Large intestine (tissue), 3 donors: ENCODE results near the gene CPSF4. TPM values are rescaled to one million over a fixed set of nuclear protein-coding genes. Genes with fewer than 3 reads are reported as not detected.
"Not testable (repeated sequence)": the region's sequence is repeated elsewhere in the genome, so short reads cannot be mapped to it uniquely, and the experiment has no call there.

Experiments
- DNase-seq, 2 donors: peaks; one replicate each; pipeline versions ENCODE4 v3.0.0 to v3.0.0-alpha.2; 2013
- H3K27ac ChIP-seq: one replicate; pipeline ENCODE4 v1.5.1; 2013; ENCODE audit warnings: low read length
- H3K27me3 ChIP-seq: 2 replicates; pipeline ENCODE4 v1.6.1; 2013; ENCODE audit warnings: low read length; ENCODE audit not compliant: control insufficient read depth, insufficient read depth
- H3K36me3 ChIP-seq: 2 replicates; pipeline ENCODE4 v1.6.1; 2013; ENCODE audit warnings: low read length; ENCODE audit not compliant: control insufficient read depth, insufficient read depth
- H3K4me1 ChIP-seq: one replicate; pipeline ENCODE4 v1.6.1; 2013; ENCODE audit warnings: low read length; ENCODE audit not compliant: control insufficient read depth, insufficient read depth
- H3K4me3 ChIP-seq: one replicate; pipeline ENCODE4 v1.5.1; 2013; ENCODE audit warnings: low read length
- H3K9me3 ChIP-seq: one replicate; pipeline ENCODE4 v1.6.1; 2013; ENCODE audit warnings: mild to moderate bottlenecking, low read depth, low read length, moderate library complexity; ENCODE audit not compliant: control insufficient read depth
- WGBS: methylation state at CpG from one replicate; pipeline ENCODE4 v1.1.5; 2013; ENCODE audit warnings: low lambda C conversion rate; ENCODE audit not compliant: insufficient coverage; 5-methylcytosine and 5-hydroxymethylcytosine counted together
- polyA plus RNA-seq: library from polyadenylated mRNA; unstranded; fragments of 120-200 nt; gene quantifications from one replicate; pipeline ENCODE4 v1.2.1, GENCODE V29; 2013

CPSF4 gene
- polyA plus RNA-seq, 1 donor = 29.6 TPM

DNA sequence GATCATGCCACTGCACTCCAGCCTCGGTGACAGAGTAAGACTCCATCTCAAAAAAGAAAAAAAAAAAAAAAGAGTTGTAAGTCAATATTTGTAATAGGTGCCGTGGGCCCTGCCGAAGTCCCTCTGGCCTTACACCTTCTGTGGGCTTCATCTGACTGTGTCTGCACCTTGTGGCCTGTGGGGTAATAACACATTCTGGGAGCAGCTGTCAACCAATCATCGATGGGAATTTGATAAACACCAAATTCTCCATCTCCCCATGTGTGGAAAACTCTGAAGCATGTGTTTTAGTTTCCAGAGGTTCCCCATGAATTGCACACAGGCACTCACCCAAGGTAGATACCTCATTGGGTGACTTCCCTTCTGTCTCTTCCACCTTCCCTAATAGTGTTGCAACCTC is 50.5 kb downstream of the CPSF4 start:
- H3K27ac ChIP-seq = no peak overlapping the region
- H3K4me1 ChIP-seq = no peaks in the 10 kb centered on the region
- no peaks in the 10 kb centered on the region for H3K27me3 ChIP-seq
- DNase-seq = no peak
- H3K9me3 ChIP-seq = peaks cover 12% of the 10 kb centered on the region
- H3K36me3 ChIP-seq = peaks cover 29% of the 10 kb centered on the region
- no CpG with 5 or more reads among the region's 4 CpGs for WGBS
- no peak overlapping the region for H3K4me3 ChIP-seq

GRCh38 chr7:99490878-99491277 is 52.1 kb downstream of the CPSF4 start:
- H3K4me1 ChIP-seq = no peaks in the 10 kb centered on the region
- H3K27me3 ChIP-seq = no peaks in the 10 kb centered on the region
- no CpG with 5 or more reads among the region's 3 CpGs for WGBS
- no peak overlapping the region for H3K27ac ChIP-seq
- no peak overlapping the region for H3K4me3 ChIP-seq
- DNase-seq = no peak
- peaks cover 19% of the 10 kb centered on the region for H3K9me3 ChIP-seq
- peaks cover 27% of the 10 kb centered on the region for H3K36me3 ChIP-seq

DNA sequence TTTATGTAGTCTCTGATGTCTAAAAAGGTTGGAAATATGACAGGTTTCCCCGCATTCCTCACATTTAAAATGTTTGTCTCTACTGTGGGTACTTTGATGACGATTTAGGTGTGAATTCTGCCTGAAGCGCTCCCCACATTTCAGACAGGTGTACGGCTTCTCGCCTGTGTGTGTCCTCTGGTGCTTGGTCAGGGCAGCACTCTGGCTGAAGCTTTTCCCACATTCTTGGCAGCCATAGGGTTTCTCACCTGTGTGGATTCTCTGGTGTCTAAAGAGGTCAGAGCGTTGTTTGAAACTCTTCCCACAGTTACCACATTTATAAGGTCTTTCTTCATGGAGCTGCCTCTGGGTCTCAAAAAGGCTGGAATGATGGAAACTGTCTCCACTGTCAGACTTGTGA is 55.1 kb downstream of the CPSF4 start:
- DNase-seq = no peak
- no peaks in the 10 kb centered on the region for H3K4me1 ChIP-seq
- H3K9me3 ChIP-seq = peaks cover 22% of the 10 kb centered on the region
- H3K4me3 ChIP-seq = no peak overlapping the region
- no CpG with 5 or more reads among the region's 6 CpGs for WGBS
- H3K36me3 ChIP-seq = peaks cover 40% of the 10 kb centered on the region
- no peak overlapping the region for H3K27ac ChIP-seq
- no peaks in the 10 kb centered on the region for H3K27me3 ChIP-seq

- Histone ChIP-seq H3K27ac (no peak overlapping the region), H3K4me3 (peak overlapping the region; percentile 69), H3K36me3 (peaks cover 35% of the 10 kb centered on the region), H3K27me3 (no peaks in the 10 kb centered on the region), H3K9me3 (peaks cover 22% of the 10 kb centered on the region), H3K4me1 (peaks cover 5% of the 10 kb centered on the region)
- 76% methylated on average over 3 of the region's 6 CpGs for WGBS
- no peak for DNase-seq
Measured at GRCh38 chr7:99497766-99498545, 59.2 kb downstream of the CPSF4 start.

- peak overlapping the region; percentile 94 for H3K27ac ChIP-seq
- H3K27me3 ChIP-seq = no peaks in the 10 kb centered on the region
- H3K4me3 ChIP-seq = peak overlapping the region; percentile 69
- H3K36me3 ChIP-seq = peaks cover 29% of the 10 kb centered on the region
- peaks cover 5% of the 10 kb centered on the region for H3K4me1 ChIP-seq
- no CpG with 5 or more reads among the region's 11 CpGs for WGBS
- DNase-seq = no peak
- peaks cover 17% of the 10 kb centered on the region for H3K9me3 ChIP-seq
Measured at GRCh38 chr7:99498546-99498944, 59.8 kb downstream of the CPSF4 start.

DNA sequence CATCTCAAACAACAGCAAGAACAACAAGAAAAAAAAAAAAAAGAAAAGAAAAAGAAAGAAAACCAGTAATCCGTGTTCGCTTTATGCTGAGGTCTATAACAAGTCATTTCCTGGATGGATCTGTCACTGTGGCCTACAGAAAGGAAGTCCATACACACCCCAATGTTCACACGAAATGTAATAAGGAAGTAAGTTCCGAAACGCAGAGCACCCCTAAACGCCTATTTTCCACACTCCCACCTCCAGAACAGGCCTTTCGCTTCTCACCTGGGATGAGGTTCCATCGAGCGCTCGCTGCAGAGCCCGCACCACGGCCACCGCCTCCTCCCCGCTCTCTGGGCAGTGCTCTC is 60.6 kb downstream of the CPSF4 start:
- DNase-seq = peak; percentile 20 to 60
- no peaks in the 10 kb centered on the region for H3K27me3 ChIP-seq
- peak overlapping the region; percentile 94 for H3K27ac ChIP-seq
- H3K36me3 ChIP-seq = peaks cover 21% of the 10 kb centered on the region
- H3K4me3 ChIP-seq = peak overlapping the region; percentile 69
- peaks cover 5% of the 10 kb centered on the region for H3K4me1 ChIP-seq
- WGBS = 0% methylated on average over 1 of the region's 14 CpGs
- peaks cover 9% of the 10 kb centered on the region for H3K9me3 ChIP-seq

GRCh38 chr7:99499721-99500636 is 61.2 kb downstream of the CPSF4 start, which contains the start of gene ZNF394:
Gene ZNF394, minus strand, starts transcription at chr7:99500281. Its CDS starts 188 bp downstream, at chr7:99500093.
- Histone ChIP-seq H3K27me3 (no peaks in the 10 kb centered on the region), H3K36me3 (peaks cover 16% of the 10 kb centered on the region), H3K27ac (peak within 1 kb of the TSS; percentile 94), H3K9me3 (peaks cover 6% of the 10 kb centered on the region), H3K4me1 (peaks cover 5% of the 10 kb centered on the region), H3K4me3 (peak within 1 kb of the TSS; percentile 69)
- 0% methylated on average over 3 of the region's 68 CpGs for WGBS
- peak; percentile 90 to 95 for DNase-seq

- no peak for DNase-seq
- WGBS = 13% methylated on average over 1 of the region's 16 CpGs
- peak overlapping the region; percentile 69 for H3K4me3 ChIP-seq
- H3K27me3 ChIP-seq = no peaks in the 10 kb centered on the region
- peaks cover 4% of the 10 kb centered on the region for H3K9me3 ChIP-seq
- H3K27ac ChIP-seq = peak overlapping the region; percentile 94
- H3K4me1 ChIP-seq = peaks cover 5% of the 10 kb centered on the region
- H3K36me3 ChIP-seq = peaks cover 13% of the 10 kb centered on the region
Measured at GRCh38 chr7:99500637-99501009, 61.9 kb downstream of the CPSF4 start.

GRCh38 chr7:99501236-99501635 is 62.5 kb downstream of the CPSF4 start:
- H3K27me3 ChIP-seq, H3K9me3 ChIP-seq, DNase-seq, H3K4me3 ChIP-seq, H3K27ac ChIP-seq: not testable (repeated sequence)
- Histone ChIP-seq H3K36me3 (peaks cover 11% of the 10 kb centered on the region), H3K4me1 (peaks cover 11% of the 10 kb centered on the region)
- 100% methylated on average over 2 of the region's 12 CpGs for WGBS

- DNase-seq = no peak
- Histone ChIP-seq H3K9me3 (no peaks in the 10 kb centered on the region), H3K4me1 (peaks cover 13% of the 10 kb centered on the region), H3K36me3 (no peaks in the 10 kb centered on the region), H3K27me3 (no peaks in the 10 kb centered on the region), H3K4me3 (peak overlapping the region; percentile 82), H3K27ac (peak overlapping the region; percentile 84)
- no CpG with 5 or more reads among the region's 19 CpGs for WGBS
Measured at GRCh38 chr7:99504281-99504602, 65.5 kb downstream of the CPSF4 start.
